Neural cell (in vitro differentiated cells): ENCODE results near the gene SH3PXD2A. TPM values are rescaled to one million over a fixed set of nuclear protein-coding genes. Genes with fewer than 3 reads are reported as not detected.

Experiments used
- H2AFZ ChIP-seq: fragments of 200-600, 300-800 bp; sonication (generic), shearing (Covaris generic); 2 replicates; pipeline ENCODE4 v1.6.0; 2014; ENCODE audit warnings: low read depth, mild to moderate bottlenecking, antibody characterized with exemption, low read length, moderate library complexity
- H3F3A ChIP-seq: fragments of 200-600 bp; shearing (Covaris generic); 2 replicates; pipeline ENCODE4 v1.6.1; 2016; ENCODE audit warnings: mild to moderate bottlenecking, moderate library complexity, mixed read lengths, antibody characterized with exemption, low read length; ENCODE audit not compliant: insufficient read depth, poor library complexity, severe bottlenecking
- H3K27ac ChIP-seq: fragments of 200-600, 300-800 bp; sonication (generic), shearing (Covaris generic); 2 replicates; pipeline ENCODE4 v1.5.1; 2014; ENCODE audit warnings: mild to moderate bottlenecking, low read length, moderate library complexity
- H3K27me3 ChIP-seq: fragments of 300-800, 200-600 bp; sonication (generic), shearing (Covaris generic); 2 replicates; pipeline ENCODE4 v1.6.0; 2014; ENCODE audit warnings: mild to moderate bottlenecking, low read depth, low read length, moderate library complexity; ENCODE audit not compliant: insufficient read depth
- H3K36me3 ChIP-seq: fragments of 300-800, 200-600 bp; sonication (generic), shearing (Covaris generic); 2 replicates; pipeline ENCODE4 v1.5.1; 2014; ENCODE audit warnings: mild to moderate bottlenecking, antibody characterized with exemption, low read length, moderate library complexity; ENCODE audit not compliant: insufficient read depth
- H3K4me2 ChIP-seq: fragments of 300-800, 200-600 bp; sonication (generic), shearing (Covaris generic); 2 replicates; pipeline ENCODE4 v1.6.0; 2014; ENCODE audit warnings: mild to moderate bottlenecking, low read length
- H3K4me3 ChIP-seq: fragments of 300-800, 200-600 bp; sonication (generic), shearing (Covaris generic); 2 replicates; pipeline ENCODE4 v1.5.1; 2014; ENCODE audit warnings: mild to moderate bottlenecking, low read length, moderate library complexity
- H3K79me2 ChIP-seq: fragments of 200-600 bp; shearing (Covaris generic); replicated peaks from 2 replicates; pipeline ENCODE4 v1.6.0; 2014; ENCODE audit warnings: mild to moderate bottlenecking, low read length, moderate library complexity; ENCODE audit not compliant: insufficient read depth
- H3K9ac ChIP-seq: fragments of 300-800, 200-600 bp; sonication (generic), shearing (Covaris generic); 2 replicates; pipeline ENCODE4 v1.6.1; 2016; ENCODE audit warnings: mild to moderate bottlenecking, low read length, mixed read lengths
- H3K9me2 ChIP-seq: fragments of 200-600 bp; shearing (Covaris generic); 2 replicates; pipeline ENCODE4 v1.6.1; 2016; ENCODE audit warnings: mild to moderate bottlenecking, low read length, mixed read lengths; ENCODE audit not compliant: insufficient read depth
- H3K9me3 ChIP-seq: fragments of 200-600, 300-800 bp; sonication (generic), shearing (Covaris generic); 2 replicates; pipeline ENCODE4 v1.6.1; 2016; ENCODE audit warnings: mild to moderate bottlenecking, mixed run types, low read length, moderate library complexity, mixed read lengths
- H4K20me1 ChIP-seq: fragments of 200-600 bp; shearing (Covaris generic); 2 replicates; pipeline ENCODE4 v1.6.1; 2016; ENCODE audit warnings: mild to moderate bottlenecking, mixed run types; ENCODE audit not compliant: insufficient read depth
- EP300 ChIP-seq: fragments of 450-650 bp; conservative IDR thresholded peaks from 2 replicates; pipeline ENCODE4 v1.6.1; 2014; ENCODE audit warnings: antibody characterized with exemption, mild to moderate bottlenecking, moderate library complexity; ENCODE audit not compliant: poor library complexity, severe bottlenecking
- EZH2 ChIP-seq: fragments of 200-600, 300-800 bp; shearing (Covaris generic), sonication (generic); IDR thresholded peaks from 2 replicates; pipeline ENCODE4 v1.6.1; 2014; ENCODE audit warnings: antibody characterized with exemption, low read length, borderline replicate concordance, mild to moderate bottlenecking; ENCODE audit not compliant: insufficient read depth, poor library complexity, severe bottlenecking
- MXI1 ChIP-seq: fragments of 450-650 bp; conservative IDR thresholded peaks from 2 replicates; pipeline ENCODE4 v1.6.1; 2014; ENCODE audit warnings: antibody characterized with exemption, mild to moderate bottlenecking; ENCODE audit not compliant: poor library complexity, severe bottlenecking
- POLR2AphosphoS5 ChIP-seq: IDR thresholded peaks from 2 replicates; pipeline ENCODE4 v1.6.1; 2012
- RAD21 ChIP-seq: fragments of 450-650 bp; conservative IDR thresholded peaks from 2 replicates; pipeline ENCODE4 v1.6.1; 2014; ENCODE audit warnings: antibody characterized with exemption, mild to moderate bottlenecking, moderate library complexity
- SMC3 ChIP-seq: fragments of 450-650 bp; conservative IDR thresholded peaks from 2 replicates; pipeline ENCODE4 v1.6.1; 2014; ENCODE audit warnings: antibody characterized with exemption, mild to moderate bottlenecking, moderate library complexity; ENCODE audit not compliant: poor library complexity
- TAF1 ChIP-seq: IDR thresholded peaks from 2 replicates; pipeline ENCODE4 v1.6.1; 2012; ENCODE audit warnings: low read depth
- polyA plus RNA-seq: library from polyadenylated mRNA; depleted of rRNA; stranded (reverse); fragments of >200 nt; gene quantifications from 2 replicates; pipeline ENCODE4 v1.2.3, GENCODE V29; 2014
- TF ChIP-seq, protein P1 (sequence below): fragments of 450-650 bp; IDR thresholded peaks from 2 replicates; pipeline ENCODE4 v1.5.1; 2014; ENCODE audit warnings: antibody characterized with exemption, mild to moderate bottlenecking, moderate library complexity; ENCODE audit not compliant: poor library complexity, severe bottlenecking
- TF ChIP-seq, protein P2 (sequence below): IDR thresholded peaks from 2 replicates; pipeline ENCODE4 v1.6.1; 2012; ENCODE audit warnings: borderline replicate concordance

The SH3PXD2A gene
- polyA plus RNA-seq, 1 donor from 2014 or later = 5.2 TPM

DNA sequence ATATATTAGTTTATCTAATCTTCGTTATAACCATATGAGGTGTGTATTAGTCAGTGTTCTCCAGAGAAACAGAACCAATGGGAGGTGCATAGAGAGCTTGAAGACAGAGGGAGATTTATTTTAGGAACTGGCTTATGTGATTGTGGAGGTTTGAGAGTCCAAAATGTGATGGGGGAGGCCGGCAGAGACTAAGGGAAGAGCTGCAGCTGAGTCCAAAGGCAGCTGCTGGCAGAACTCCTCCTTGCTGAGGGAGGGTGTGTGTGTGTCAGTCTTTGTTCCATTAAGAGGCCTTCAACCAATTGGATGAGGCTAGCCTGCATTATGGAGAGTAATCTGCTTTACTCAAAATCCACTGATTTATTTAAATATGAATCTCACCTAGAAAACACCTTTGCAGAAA, 165.1 kb downstream of the SH3PXD2A start:
- no peaks in the 10 kb centered on the region for H3K79me2 ChIP-seq
- H3K36me3 ChIP-seq = no peaks in the 10 kb centered on the region
- peaks cover 37% of the 10 kb centered on the region for H3K27me3 ChIP-seq
- no peaks in the 10 kb centered on the region for H3K9me3 ChIP-seq
- no peaks in the 10 kb centered on the region for H4K20me1 ChIP-seq
- H3F3A ChIP-seq = no peaks in the 10 kb centered on the region
- H3K9me2 ChIP-seq = no peaks in the 10 kb centered on the region
- H3K4me3 ChIP-seq = no peak overlapping the region
- TF ChIP-seq SMC3 (no peak), EP300 (no peak), EZH2 (no peak), TAF1 (no peak)
- H2AFZ ChIP-seq = no peak overlapping the region
- no peak overlapping the region for H3K27ac ChIP-seq
- no peak overlapping the region for H3K4me2 ChIP-seq
- H3K9ac ChIP-seq = no peak overlapping the region

DNA sequence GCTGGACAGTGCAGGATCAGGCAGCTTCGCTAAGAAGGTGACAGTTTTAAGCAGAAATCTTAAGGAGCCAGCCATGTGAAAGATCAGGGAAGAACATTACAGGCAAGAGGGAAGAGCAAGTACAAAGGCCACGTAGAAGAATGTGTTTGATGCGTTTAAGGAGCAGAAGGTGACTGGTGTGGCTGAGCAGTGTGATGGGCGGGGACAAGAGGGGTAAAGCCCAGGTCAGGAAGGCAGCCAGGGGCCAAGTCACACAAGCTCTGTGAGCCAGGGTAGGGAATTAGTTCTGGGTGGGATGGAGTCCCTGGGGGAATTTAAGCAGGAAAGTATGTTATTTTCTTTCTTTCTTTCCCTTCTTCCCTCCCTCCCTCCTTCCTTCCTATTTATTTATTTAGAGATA, 166.9 kb downstream of the SH3PXD2A start:
- Histone ChIP-seq H3K4me2 (no peak overlapping the region), H4K20me1 (no peaks in the 10 kb centered on the region), H3F3A (no peaks in the 10 kb centered on the region), H3K4me3 (no peak overlapping the region), H3K27ac (no peak overlapping the region), H3K79me2 (no peaks in the 10 kb centered on the region), H3K9me2 (no peaks in the 10 kb centered on the region), H3K27me3 (peaks cover 19% of the 10 kb centered on the region), H2AFZ (no peak overlapping the region), H3K9ac (no peak overlapping the region), H3K9me3 (no peaks in the 10 kb centered on the region), H3K36me3 (no peaks in the 10 kb centered on the region)
- TF ChIP-seq MXI1 (no peak), SMC3 (no peak), EP300 (no peak), POLR2AphosphoS5 (no peak), RAD21 (no peak), EZH2 (no peak), TAF1 (no peak)
- TF ChIP-seq, protein P1, sequence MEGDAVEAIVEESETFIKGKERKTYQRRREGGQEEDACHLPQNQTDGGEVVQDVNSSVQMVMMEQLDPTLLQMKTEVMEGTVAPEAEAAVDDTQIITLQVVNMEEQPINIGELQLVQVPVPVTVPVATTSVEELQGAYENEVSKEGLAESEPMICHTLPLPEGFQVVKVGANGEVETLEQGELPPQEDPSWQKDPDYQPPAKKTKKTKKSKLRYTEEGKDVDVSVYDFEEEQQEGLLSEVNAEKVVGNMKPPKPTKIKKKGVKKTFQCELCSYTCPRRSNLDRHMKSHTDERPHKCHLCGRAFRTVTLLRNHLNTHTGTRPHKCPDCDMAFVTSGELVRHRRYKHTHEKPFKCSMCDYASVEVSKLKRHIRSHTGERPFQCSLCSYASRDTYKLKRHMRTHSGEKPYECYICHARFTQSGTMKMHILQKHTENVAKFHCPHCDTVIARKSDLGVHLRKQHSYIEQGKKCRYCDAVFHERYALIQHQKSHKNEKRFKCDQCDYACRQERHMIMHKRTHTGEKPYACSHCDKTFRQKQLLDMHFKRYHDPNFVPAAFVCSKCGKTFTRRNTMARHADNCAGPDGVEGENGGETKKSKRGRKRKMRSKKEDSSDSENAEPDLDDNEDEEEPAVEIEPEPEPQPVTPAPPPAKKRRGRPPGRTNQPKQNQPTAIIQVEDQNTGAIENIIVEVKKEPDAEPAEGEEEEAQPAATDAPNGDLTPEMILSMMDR = no peak
- TF ChIP-seq, protein P2, sequence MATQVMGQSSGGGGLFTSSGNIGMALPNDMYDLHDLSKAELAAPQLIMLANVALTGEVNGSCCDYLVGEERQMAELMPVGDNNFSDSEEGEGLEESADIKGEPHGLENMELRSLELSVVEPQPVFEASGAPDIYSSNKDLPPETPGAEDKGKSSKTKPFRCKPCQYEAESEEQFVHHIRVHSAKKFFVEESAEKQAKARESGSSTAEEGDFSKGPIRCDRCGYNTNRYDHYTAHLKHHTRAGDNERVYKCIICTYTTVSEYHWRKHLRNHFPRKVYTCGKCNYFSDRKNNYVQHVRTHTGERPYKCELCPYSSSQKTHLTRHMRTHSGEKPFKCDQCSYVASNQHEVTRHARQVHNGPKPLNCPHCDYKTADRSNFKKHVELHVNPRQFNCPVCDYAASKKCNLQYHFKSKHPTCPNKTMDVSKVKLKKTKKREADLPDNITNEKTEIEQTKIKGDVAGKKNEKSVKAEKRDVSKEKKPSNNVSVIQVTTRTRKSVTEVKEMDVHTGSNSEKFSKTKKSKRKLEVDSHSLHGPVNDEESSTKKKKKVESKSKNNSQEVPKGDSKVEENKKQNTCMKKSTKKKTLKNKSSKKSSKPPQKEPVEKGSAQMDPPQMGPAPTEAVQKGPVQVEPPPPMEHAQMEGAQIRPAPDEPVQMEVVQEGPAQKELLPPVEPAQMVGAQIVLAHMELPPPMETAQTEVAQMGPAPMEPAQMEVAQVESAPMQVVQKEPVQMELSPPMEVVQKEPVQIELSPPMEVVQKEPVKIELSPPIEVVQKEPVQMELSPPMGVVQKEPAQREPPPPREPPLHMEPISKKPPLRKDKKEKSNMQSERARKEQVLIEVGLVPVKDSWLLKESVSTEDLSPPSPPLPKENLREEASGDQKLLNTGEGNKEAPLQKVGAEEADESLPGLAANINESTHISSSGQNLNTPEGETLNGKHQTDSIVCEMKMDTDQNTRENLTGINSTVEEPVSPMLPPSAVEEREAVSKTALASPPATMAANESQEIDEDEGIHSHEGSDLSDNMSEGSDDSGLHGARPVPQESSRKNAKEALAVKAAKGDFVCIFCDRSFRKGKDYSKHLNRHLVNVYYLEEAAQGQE = no peak

DNA sequence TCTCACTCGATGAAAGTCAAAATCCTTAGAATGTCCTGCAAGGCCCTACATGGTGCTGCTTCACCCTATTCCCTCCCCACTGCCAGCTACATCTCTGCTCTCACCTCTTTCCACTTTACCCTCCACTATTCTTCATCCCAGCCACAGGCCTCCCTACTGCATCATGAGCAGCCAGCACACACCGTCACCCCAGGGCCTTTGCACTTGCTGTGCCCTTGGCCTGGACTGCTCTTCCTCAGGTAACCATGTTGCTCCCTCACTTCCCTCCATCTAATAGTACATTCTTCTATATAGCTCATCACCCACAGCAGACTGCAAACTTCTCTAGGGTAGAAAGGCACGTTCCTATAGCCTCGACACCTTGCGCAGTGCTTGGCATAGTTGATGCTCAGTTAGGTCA, 167.7 kb downstream of the SH3PXD2A start:
- Histone ChIP-seq H3K27me3 (peaks cover 13% of the 10 kb centered on the region), H3F3A (no peaks in the 10 kb centered on the region), H3K4me3 (no peak overlapping the region), H3K27ac (no peak overlapping the region), H3K9me2 (no peaks in the 10 kb centered on the region), H3K4me2 (no peak overlapping the region), H3K9me3 (no peaks in the 10 kb centered on the region), H3K79me2 (no peaks in the 10 kb centered on the region), H4K20me1 (no peaks in the 10 kb centered on the region), H3K9ac (no peak overlapping the region), H2AFZ (no peak overlapping the region), H3K36me3 (no peaks in the 10 kb centered on the region)
- TF ChIP-seq MXI1 = no peak
- no peak for TF ChIP-seq TAF1
- TF ChIP-seq POLR2AphosphoS5 = no peak
- TF ChIP-seq EZH2 = no peak
- TF ChIP-seq, protein P1 = no peak
- no peak for TF ChIP-seq SMC3
- TF ChIP-seq RAD21 = no peak
- TF ChIP-seq, protein P2 = no peak
- no peak for TF ChIP-seq EP300
